SK-N-SH (cell line): Measurements from ENCODE around the gene PRR33.

Experiments
- FOSL2 ChIP-seq: IDR thresholded peaks from 2 replicates; pipeline ENCODE4 v1.4.0; 2012; ENCODE audit warnings: low read depth, mild to moderate bottlenecking, moderate library complexity, borderline replicate concordance
- YY1 ChIP-seq: IDR thresholded peaks from 2 replicates; pipeline ENCODE4 v1.4.0; 2012; ENCODE audit warnings: low read depth, mild to moderate bottlenecking
- TF ChIP-seq, protein P1 (sequence below): fragments of 200-600 bp; sonication (generic); IDR thresholded peaks from 2 replicates; pipeline ENCODE4 v1.6.1; 2017; ENCODE audit warnings: antibody characterized with exemption, mild to moderate bottlenecking, moderate library complexity
- TF ChIP-seq, protein P2 (sequence below): IDR thresholded peaks from 2 replicates; pipeline ENCODE4; 2012

DNA sequence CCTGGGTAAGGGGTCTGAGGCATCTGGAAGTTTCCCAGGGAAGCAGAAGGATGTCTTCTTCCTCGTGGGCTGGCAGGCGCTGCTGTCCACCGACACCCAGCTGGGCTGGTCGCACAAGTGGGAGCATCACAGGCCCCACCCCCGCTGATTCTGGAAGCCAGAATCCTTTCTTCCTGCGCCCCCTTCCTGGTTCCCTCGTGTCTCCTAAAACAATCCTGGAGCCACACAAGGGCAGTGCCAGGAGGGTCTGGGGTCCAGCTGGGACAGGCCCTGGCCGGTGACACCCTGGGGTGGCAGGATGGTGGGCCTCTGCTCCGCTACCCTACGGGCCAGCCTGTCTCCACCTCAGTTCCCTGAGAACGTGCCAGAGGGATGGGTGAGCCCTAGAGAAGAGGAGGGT, 34.6 kb downstream of the PRR33 start:
- TF ChIP-seq, protein P1, sequence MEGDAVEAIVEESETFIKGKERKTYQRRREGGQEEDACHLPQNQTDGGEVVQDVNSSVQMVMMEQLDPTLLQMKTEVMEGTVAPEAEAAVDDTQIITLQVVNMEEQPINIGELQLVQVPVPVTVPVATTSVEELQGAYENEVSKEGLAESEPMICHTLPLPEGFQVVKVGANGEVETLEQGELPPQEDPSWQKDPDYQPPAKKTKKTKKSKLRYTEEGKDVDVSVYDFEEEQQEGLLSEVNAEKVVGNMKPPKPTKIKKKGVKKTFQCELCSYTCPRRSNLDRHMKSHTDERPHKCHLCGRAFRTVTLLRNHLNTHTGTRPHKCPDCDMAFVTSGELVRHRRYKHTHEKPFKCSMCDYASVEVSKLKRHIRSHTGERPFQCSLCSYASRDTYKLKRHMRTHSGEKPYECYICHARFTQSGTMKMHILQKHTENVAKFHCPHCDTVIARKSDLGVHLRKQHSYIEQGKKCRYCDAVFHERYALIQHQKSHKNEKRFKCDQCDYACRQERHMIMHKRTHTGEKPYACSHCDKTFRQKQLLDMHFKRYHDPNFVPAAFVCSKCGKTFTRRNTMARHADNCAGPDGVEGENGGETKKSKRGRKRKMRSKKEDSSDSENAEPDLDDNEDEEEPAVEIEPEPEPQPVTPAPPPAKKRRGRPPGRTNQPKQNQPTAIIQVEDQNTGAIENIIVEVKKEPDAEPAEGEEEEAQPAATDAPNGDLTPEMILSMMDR, result no peak
- TF ChIP-seq FOSL2 (no peak), YY1 (no peak)
- TF ChIP-seq, protein P2, sequence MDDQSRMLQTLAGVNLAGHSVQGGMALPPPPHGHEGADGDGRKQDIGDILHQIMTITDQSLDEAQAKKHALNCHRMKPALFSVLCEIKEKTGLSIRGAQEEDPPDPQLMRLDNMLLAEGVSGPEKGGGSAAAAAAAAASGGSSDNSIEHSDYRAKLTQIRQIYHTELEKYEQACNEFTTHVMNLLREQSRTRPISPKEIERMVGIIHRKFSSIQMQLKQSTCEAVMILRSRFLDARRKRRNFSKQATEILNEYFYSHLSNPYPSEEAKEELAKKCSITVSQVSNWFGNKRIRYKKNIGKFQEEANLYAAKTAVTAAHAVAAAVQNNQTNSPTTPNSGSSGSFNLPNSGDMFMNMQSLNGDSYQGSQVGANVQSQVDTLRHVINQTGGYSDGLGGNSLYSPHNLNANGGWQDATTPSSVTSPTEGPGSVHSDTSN, result no peak
